Neural progenitor cell (in vitro differentiated cells): ENCODE measurements around the gene INS. TPM values are rescaled to one million over a fixed set of nuclear protein-coding genes. Genes with fewer than 3 reads are reported as not detected.
"Not testable (repeated sequence)": the region's sequence is repeated elsewhere in the genome, so short reads cannot be mapped to it uniquely, and the experiment has no call there.

Experiments
- DNase-seq: peaks from one replicate; pipeline ENCODE4 v3.0.0-alpha.2; 2016; ENCODE audit warnings: low spot score
- H2AFZ ChIP-seq: fragments of 200-600 bp; sonication (generic); replicated peaks from 2 replicates; pipeline ENCODE4 v1.6.1; 2016; ENCODE audit warnings: antibody characterized with exemption
- H3F3A ChIP-seq: fragments of 200-600 bp; sonication (generic); 2 replicates; pipeline ENCODE4 v1.6.1; 2016; ENCODE audit warnings: antibody characterized with exemption, low read depth
- H3K27ac ChIP-seq: fragments of 200-600 bp; sonication (generic); 2 replicates; pipeline ENCODE4 v1.5.1; 2016; ENCODE audit warnings: mild to moderate bottlenecking
- H3K27me3 ChIP-seq: fragments of 200-600 bp; sonication (generic); 2 replicates; pipeline ENCODE4 v1.6.1; 2016; ENCODE audit warnings: mild to moderate bottlenecking, moderate library complexity
- H3K36me3 ChIP-seq: fragments of 200-600 bp; sonication (generic); 2 replicates; pipeline ENCODE4 v1.5.1; 2016
- H3K4me1 ChIP-seq: fragments of 200-600 bp; sonication (generic); 2 replicates; pipeline ENCODE4 v1.6.1; 2016; ENCODE audit warnings: mixed run types
- H3K4me2 ChIP-seq: fragments of 200-600 bp; sonication (generic); 2 replicates; pipeline ENCODE4 v1.6.1; 2016
- H3K4me3 ChIP-seq: fragments of 200-600 bp; sonication (generic); 2 replicates; pipeline ENCODE4 v1.5.1; 2016
- H3K79me2 ChIP-seq: fragments of 200-600 bp; sonication (generic); 2 replicates; pipeline ENCODE4 v1.6.1; 2016; ENCODE audit warnings: low read depth
- H3K9ac ChIP-seq: fragments of 200-600 bp; sonication (generic); 2 replicates; pipeline ENCODE4 v1.6.1; 2016
- H3K9me3 ChIP-seq: fragments of 200-600 bp; sonication (generic); 2 replicates; pipeline ENCODE4 v1.5.1; 2016; ENCODE audit warnings: low read depth
- H4K20me1 ChIP-seq: fragments of 200-600 bp; sonication (generic); 2 replicates; pipeline ENCODE4 v1.6.1; 2016; ENCODE audit warnings: low read depth
- H3K27ac Mint-ChIP-seq: 3 replicates; pipeline ENCODE4 v1.8.0; 2021; ENCODE audit warnings: mixed read lengths
- H3K27me3 Mint-ChIP-seq: 2 replicates; pipeline ENCODE4 v1.8.0; 2022; ENCODE audit warnings: low read depth, mild to moderate bottlenecking, inconsistent platforms, moderate library complexity, mixed read lengths; ENCODE audit not compliant: insufficient read depth
- H3K36me3 Mint-ChIP-seq: 3 replicates; pipeline ENCODE4 v1.8.0; 2021; ENCODE audit warnings: mixed read lengths
- H3K4me1 Mint-ChIP-seq: 3 replicates; pipeline ENCODE4 v1.8.0; 2021; ENCODE audit warnings: mixed read lengths
- H3K4me3 Mint-ChIP-seq: 3 replicates; pipeline ENCODE4 v1.8.0; 2021; ENCODE audit warnings: mild to moderate bottlenecking, moderate library complexity, mixed read lengths
- H3K9me3 Mint-ChIP-seq: 3 replicates; pipeline ENCODE4 v1.8.0; 2020; ENCODE audit warnings: mixed read lengths
- CTCF ChIP-seq: fragments of 200-600 bp; sonication (generic); IDR thresholded peaks from 2 replicates; pipeline ENCODE4 v1.5.1; 2017; ENCODE audit warnings: antibody characterized with exemption, mild to moderate bottlenecking
- EZH2 ChIP-seq: fragments of 200-600 bp; sonication (generic); IDR thresholded peaks from 2 replicates; pipeline ENCODE4 v1.6.1; 2017; ENCODE audit warnings: antibody characterized with exemption, mild to moderate bottlenecking, moderate library complexity
- EZH2phosphoT487 ChIP-seq: fragments of 200-600 bp; sonication (generic); IDR thresholded peaks from 2 replicates; pipeline ENCODE4 v1.6.1; 2017; ENCODE audit warnings: antibody characterized with exemption
- total RNA-seq: library from RNA; depleted of rRNA; stranded (reverse); fragments of >200 nt; gene quantifications from 2 replicates; pipeline ENCODE4 v1.2.3, GENCODE V29; 2015; ENCODE audit warnings: low replicate concordance

Gene INS
- total RNA-seq, 1 donor from 2014 or later = not detected

- Histone ChIP-seq H3F3A (no peaks in the 10 kb centered on the region), H3K27me3 (peaks cover 9% of the 10 kb centered on the region), H3K9me3 (no peaks in the 10 kb centered on the region), H3K4me3 (no peak overlapping the region), H2AFZ (no peak overlapping the region), H3K36me3 (no peaks in the 10 kb centered on the region), H4K20me1 (no peaks in the 10 kb centered on the region), H3K79me2 (no peaks in the 10 kb centered on the region), H3K4me1 (peaks cover 5% of the 10 kb centered on the region), H3K4me2 (no peak overlapping the region), H3K27ac (no peak overlapping the region), H3K9ac (no peak overlapping the region)
- TF ChIP-seq EZH2 (no peak), EZH2phosphoT487 (no peak), CTCF (no peak)
- no peak overlapping the region for H3K4me3 Mint-ChIP-seq
- no peak for DNase-seq
- H3K36me3 Mint-ChIP-seq = no peaks in the 10 kb centered on the region
- H3K4me1 Mint-ChIP-seq = peaks cover 11% of the 10 kb centered on the region
- no peaks in the 10 kb centered on the region for H3K9me3 Mint-ChIP-seq
- no peak overlapping the region for H3K27ac Mint-ChIP-seq
- H3K27me3 Mint-ChIP-seq = peaks cover 16% of the 10 kb centered on the region
Observed at GRCh38 chr11:2179516-2179915, 18.5 kb upstream of the INS start.

GRCh38 chr11:2178906-2179494 is 18.0 kb upstream of the INS start:
- no peaks in the 10 kb centered on the region for H3K36me3 ChIP-seq
- TF ChIP-seq EZH2 (no peak), EZH2phosphoT487 (no peak), CTCF (no peak)

GRCh38 chr11:2178055-2178773 is 17.2 kb upstream of the INS start:
- not testable (repeated sequence) for H3K27me3 ChIP-seq, H3K4me3 Mint-ChIP-seq, H3K27ac ChIP-seq, H3K36me3 ChIP-seq, H3K4me1 ChIP-seq, H2AFZ ChIP-seq, H3K4me3 ChIP-seq, H3K36me3 Mint-ChIP-seq, H4K20me1 ChIP-seq, H3F3A ChIP-seq, H3K79me2 ChIP-seq, H3K9ac ChIP-seq, DNase-seq, H3K9me3 Mint-ChIP-seq, H3K4me2 ChIP-seq, H3K9me3 ChIP-seq
- peaks cover 14% of the 10 kb centered on the region for H3K4me1 Mint-ChIP-seq
- peaks cover 17% of the 10 kb centered on the region for H3K27me3 Mint-ChIP-seq
- peak overlapping the region; percentile 36 for H3K27ac Mint-ChIP-seq

More at GRCh38 chr11:2178906-2179494, 18.0 kb upstream of the INS start:
- peaks cover 5% of the 10 kb centered on the region for H3K4me1 ChIP-seq
- peaks cover 4% of the 10 kb centered on the region for H3K27me3 ChIP-seq
- Mint-ChIP-seq H3K27ac (no peak overlapping the region), H3K4me1 (peaks cover 11% of the 10 kb centered on the region), H3K36me3 (no peaks in the 10 kb centered on the region), H3K9me3 (no peaks in the 10 kb centered on the region), H3K27me3 (peaks cover 16% of the 10 kb centered on the region), H3K4me3 (no peak overlapping the region)
- no peak overlapping the region for H3K4me2 ChIP-seq
- no peak overlapping the region for H3K9ac ChIP-seq
- no peaks in the 10 kb centered on the region for H4K20me1 ChIP-seq
- no peaks in the 10 kb centered on the region for H3K9me3 ChIP-seq
- H3K4me3 ChIP-seq = no peak overlapping the region
- no peak overlapping the region for H3K27ac ChIP-seq
- H3F3A ChIP-seq = no peaks in the 10 kb centered on the region
- no peak overlapping the region for H2AFZ ChIP-seq
- H3K79me2 ChIP-seq = no peaks in the 10 kb centered on the region
- DNase-seq = no peak

GRCh38 chr11:2177076-2177475 is 16.1 kb upstream of the INS start:
- Mint-ChIP-seq H3K4me3 (no peak overlapping the region), H3K36me3 (no peaks in the 10 kb centered on the region), H3K27ac (peak overlapping the region; percentile 33), H3K27me3 (peaks cover 15% of the 10 kb centered on the region), H3K9me3 (no peaks in the 10 kb centered on the region), H3K4me1 (peaks cover 17% of the 10 kb centered on the region)
- Histone ChIP-seq H3F3A (no peaks in the 10 kb centered on the region), H3K27me3 (no peaks in the 10 kb centered on the region), H3K27ac (no peak overlapping the region), H2AFZ (no peak overlapping the region), H3K79me2 (no peaks in the 10 kb centered on the region), H3K4me3 (no peak overlapping the region), H3K9me3 (no peaks in the 10 kb centered on the region), H4K20me1 (no peaks in the 10 kb centered on the region), H3K4me1 (peaks cover 5% of the 10 kb centered on the region), H3K9ac (no peak overlapping the region), H3K4me2 (no peak overlapping the region), H3K36me3 (no peaks in the 10 kb centered on the region)
- TF ChIP-seq CTCF = no peak
- TF ChIP-seq EZH2 = no peak
- no peak for TF ChIP-seq EZH2phosphoT487
- no peak for DNase-seq
